ENCODE data around the gene COPS3.

Gene COPS3

DNA sequence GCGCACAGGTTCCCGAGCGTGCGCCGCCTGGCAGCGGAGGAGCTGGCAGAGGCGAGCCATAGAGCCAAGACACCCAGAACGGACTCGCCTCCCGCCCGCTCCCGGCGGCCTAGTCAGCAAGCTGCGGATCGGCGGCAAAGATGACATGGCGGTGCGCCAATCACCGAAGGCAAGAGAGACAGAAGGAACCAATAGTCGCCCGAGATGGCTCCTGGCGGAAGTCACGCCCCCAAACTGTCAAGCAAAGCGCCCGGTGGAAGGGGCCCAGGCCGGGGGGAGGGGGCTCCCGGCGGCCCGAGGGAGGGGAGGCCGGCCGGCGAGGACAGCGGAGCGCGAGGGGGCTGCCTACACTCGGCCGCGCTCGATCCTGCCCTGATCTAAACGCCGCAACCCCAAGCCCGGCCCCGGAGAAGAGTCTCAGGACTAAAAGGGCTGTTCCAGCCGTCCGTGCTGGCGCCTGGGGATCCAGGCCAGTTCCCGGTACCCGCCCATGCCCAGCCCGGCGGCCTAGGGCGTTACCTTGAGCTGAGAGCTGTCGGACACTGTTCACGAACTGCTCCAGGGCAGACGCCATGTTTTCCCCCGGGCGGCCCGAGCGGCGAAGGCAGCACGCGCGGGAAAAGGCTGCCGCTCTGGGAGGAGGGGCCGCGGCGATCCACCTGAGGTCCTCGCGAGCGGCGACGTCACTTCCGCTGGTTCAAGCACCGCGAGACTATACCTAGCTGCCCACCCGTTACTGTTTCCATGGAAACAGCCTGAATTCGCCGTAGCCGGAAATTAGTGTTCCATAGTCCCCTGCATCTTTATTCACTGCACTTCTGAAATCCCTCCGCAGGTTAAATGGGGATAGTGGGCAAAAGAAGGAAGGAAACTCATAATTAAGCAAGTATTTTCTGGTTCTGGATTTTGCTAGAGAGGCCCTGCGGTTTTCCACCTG is at the start of gene COPS3:
Gene COPS3 (minus strand): TSS at position 634 of the 937 bp plus-strand sequence. CDS start 60 bp downstream, at position 574.
- Mint-ChIP-seq H3K9me3 (no peaks in the 10 kb centered on the region), H3K4me3 (peak within 1 kb of the TSS; percentile 90)

DNA sequence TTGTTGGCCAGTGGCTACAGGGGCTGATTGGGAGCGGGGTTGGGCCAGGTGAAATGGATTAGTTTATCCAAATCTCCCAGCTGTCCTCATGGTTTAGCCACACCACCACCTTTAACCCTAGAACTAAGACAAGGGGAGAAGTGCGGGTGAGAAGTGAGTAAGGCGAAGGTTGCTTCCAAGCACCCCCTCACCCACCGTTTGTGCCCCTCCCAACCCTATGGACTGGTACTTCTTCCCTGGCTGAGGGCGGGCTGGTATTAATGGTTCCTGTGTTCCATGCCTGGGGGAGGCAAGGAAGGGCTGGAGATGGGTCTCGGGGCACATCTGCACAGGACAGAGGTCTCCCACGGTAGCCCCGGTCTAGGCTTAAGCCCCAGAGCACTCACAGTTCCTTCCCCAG is 47.2 kb upstream of the COPS3 start:
- no peak for DNase-seq
- no peak overlapping the region for H3K4me3 Mint-ChIP-seq
- peaks cover 17% of the 10 kb centered on the region for H3K36me3 Mint-ChIP-seq (ENCODE audit: low read depth)

More for the DNA sequence above, at the start of gene COPS3:
- TF ChIP-seq, protein P1, sequence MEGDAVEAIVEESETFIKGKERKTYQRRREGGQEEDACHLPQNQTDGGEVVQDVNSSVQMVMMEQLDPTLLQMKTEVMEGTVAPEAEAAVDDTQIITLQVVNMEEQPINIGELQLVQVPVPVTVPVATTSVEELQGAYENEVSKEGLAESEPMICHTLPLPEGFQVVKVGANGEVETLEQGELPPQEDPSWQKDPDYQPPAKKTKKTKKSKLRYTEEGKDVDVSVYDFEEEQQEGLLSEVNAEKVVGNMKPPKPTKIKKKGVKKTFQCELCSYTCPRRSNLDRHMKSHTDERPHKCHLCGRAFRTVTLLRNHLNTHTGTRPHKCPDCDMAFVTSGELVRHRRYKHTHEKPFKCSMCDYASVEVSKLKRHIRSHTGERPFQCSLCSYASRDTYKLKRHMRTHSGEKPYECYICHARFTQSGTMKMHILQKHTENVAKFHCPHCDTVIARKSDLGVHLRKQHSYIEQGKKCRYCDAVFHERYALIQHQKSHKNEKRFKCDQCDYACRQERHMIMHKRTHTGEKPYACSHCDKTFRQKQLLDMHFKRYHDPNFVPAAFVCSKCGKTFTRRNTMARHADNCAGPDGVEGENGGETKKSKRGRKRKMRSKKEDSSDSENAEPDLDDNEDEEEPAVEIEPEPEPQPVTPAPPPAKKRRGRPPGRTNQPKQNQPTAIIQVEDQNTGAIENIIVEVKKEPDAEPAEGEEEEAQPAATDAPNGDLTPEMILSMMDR (IDR thresholded peaks at IDR 0.05): no peak
- H3K27ac Mint-ChIP-seq: peak within 1 kb of the TSS; percentile 97
- peaks cover 11% of the 10 kb centered on the region for H3K36me3 Mint-ChIP-seq (ENCODE audit: low read depth)
- DNase-seq: peak; percentile 96
- H3K27me3 Mint-ChIP-seq (ENCODE audit: low read depth, poor library complexity): peaks cover 8% of the 10 kb centered on the region
- H3K4me1 Mint-ChIP-seq: peaks cover 45% of the 10 kb centered on the region

DNA sequence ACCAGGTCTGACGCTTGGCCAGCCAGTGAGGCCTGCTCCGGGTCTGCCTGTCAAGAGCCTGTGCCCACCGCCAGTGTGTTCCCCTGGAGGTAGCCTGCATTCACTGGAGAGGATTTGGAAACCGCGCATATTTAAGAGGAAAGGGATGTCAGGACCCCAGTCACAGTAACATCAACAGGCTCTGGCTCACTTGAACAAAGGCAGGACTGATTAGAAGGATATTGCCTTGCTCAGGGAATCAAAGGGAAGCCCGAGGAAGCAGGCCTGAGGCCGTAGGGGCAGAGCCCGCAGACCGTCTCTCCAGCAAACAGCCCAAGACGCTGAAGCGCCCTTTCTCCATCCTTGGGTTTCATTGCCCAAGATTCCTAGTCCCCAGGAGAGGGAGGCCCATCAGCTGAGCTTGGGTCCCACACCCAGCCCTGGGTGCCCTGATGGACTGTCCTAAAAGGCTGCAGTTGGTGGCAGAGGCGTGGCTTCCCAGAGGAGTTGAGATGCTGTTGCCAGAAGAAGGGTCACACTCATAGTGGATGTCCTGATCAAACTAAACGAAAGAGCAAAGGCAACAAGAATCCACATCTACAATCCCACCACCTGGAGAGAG is 45.3 kb upstream of the COPS3 start:
- H3K4me1 Mint-ChIP-seq: no peaks in the 10 kb centered on the region
- H3K36me3 Mint-ChIP-seq (ENCODE audit: low read depth): peaks cover 10% of the 10 kb centered on the region
- peaks cover 4% of the 10 kb centered on the region for H3K27me3 Mint-ChIP-seq (ENCODE audit: low read depth, poor library complexity)
- TF ChIP-seq, protein P1 (IDR thresholded peaks at IDR 0.05): no peak
- no peak overlapping the region for H3K4me3 Mint-ChIP-seq
- DNase-seq: no peak
- no peak overlapping the region for H3K27ac Mint-ChIP-seq
- no peaks in the 10 kb centered on the region for H3K9me3 Mint-ChIP-seq

More for the DNA sequence above, 47.2 kb upstream of the COPS3 start:
- Mint-ChIP-seq H3K9me3 (no peaks in the 10 kb centered on the region), H3K27ac (no peak overlapping the region), H3K4me1 (peaks cover 12% of the 10 kb centered on the region), H3K27me3 (ENCODE audit: low read depth, poor library complexity) (peaks cover 4% of the 10 kb centered on the region)
- TF ChIP-seq, protein P1 (IDR thresholded peaks at IDR 0.05): no peak

DNA sequence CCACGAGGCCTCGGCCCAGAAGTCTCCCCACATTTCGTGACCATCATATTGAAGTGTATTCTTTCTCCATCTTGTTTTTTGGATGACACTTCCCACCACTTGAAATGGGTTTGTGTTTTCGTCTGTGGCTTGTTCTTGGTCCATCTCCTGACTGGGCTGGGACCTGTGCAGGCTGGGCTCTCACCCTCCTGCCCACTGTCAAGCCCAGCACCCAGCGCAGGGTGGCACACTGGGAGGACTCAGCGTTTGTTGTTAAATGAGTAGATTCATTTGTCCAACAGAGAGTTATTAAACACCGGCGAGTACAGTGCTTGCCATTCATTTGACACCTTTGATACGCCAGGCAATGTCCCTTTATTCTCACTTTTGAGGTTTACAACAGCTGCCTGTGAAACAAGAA is 44.8 kb upstream of the COPS3 start:
- DNase-seq: no peak
- Mint-ChIP-seq H3K4me3 (no peak overlapping the region), H3K36me3 (ENCODE audit: low read depth) (peaks cover 10% of the 10 kb centered on the region), H3K4me1 (no peaks in the 10 kb centered on the region), H3K9me3 (no peaks in the 10 kb centered on the region), H3K27me3 (ENCODE audit: low read depth, poor library complexity) (peaks cover 4% of the 10 kb centered on the region), H3K27ac (no peak overlapping the region)
- TF ChIP-seq, protein P1 (IDR thresholded peaks at IDR 0.05): no peak

DNA sequence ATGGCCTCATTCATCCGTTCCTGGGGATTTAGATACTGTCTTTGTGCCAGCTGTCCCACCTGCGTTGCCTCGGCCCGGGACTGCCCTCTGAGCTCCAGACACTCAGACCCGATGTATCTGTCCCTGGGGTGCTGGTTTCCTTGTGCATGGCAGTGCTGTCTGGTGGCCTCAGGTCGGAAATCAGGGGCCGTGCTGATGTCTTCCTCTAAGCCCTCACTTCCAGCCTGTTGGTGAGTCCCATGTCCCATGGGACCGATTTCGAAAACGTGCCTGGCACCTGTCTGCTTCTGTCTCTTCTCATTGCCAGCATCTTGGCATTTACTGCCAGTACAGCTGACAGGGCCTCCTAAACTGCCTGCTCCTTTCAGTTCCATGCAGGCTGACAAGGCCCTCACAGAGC is 44.2 kb upstream of the COPS3 start:
- no peak overlapping the region for H3K27ac Mint-ChIP-seq
- DNase-seq: no peak

More for the DNA sequence above, 44.2 kb upstream of the COPS3 start:
- peaks cover 4% of the 10 kb centered on the region for H3K27me3 Mint-ChIP-seq (ENCODE audit: low read depth, poor library complexity)
- H3K36me3 Mint-ChIP-seq (ENCODE audit: low read depth): peaks cover 10% of the 10 kb centered on the region
- no peaks in the 10 kb centered on the region for H3K4me1 Mint-ChIP-seq
- no peaks in the 10 kb centered on the region for H3K9me3 Mint-ChIP-seq
- TF ChIP-seq, protein P1 (IDR thresholded peaks at IDR 0.05): no peak
- H3K4me3 Mint-ChIP-seq: no peak overlapping the region
